GM12878 (cell line): ENCODE measurements around the gene NDUFAB1. TPM values are rescaled to one million over a fixed set of nuclear protein-coding genes. Genes with fewer than 3 reads are reported as not detected.
"Not testable (repeated sequence)": the region's sequence is repeated elsewhere in the genome, so short reads cannot be mapped to it uniquely, and the experiment has no call there.

Experiments used
- ATAC-seq: fragments of 200-7000 bp; cut with Tn5 transposase; 3 replicates; pipeline ENCODE4 v1.9.1; 2020; ENCODE audit warnings: mild to moderate bottlenecking, moderate library complexity
- BruUV-seq: library from RNA; stranded (reverse); fragments of 400-500 nt; replicated peaks from 2 replicates; lab custom pipeline; 2021; lab: Mats Ljungman, UMichigan
- CTCF ChIA-PET: fragments of 300-600 bp; sonication (Branson Sonifier 250); formaldehyde crosslinking; extraction: SDS; loops from one replicate; lab custom pipeline; 2021; ENCODE audit warnings: inconsistent platforms; lab: Yijun Ruan, JAX
- POLR2A ChIA-PET: fragments of 350-600 bp; formaldehyde crosslinking; extraction: SDS; loops from one replicate; lab custom pipeline; 2021; ENCODE audit warnings: inconsistent platforms; lab: Charles Lee
- RAD21 ChIA-PET: fragments of 300-600 bp; sonication (Branson Sonifier 250); formaldehyde crosslinking; loops from one replicate; lab custom pipeline; 2023; ENCODE audit warnings: antibody characterized with exemption; ENCODE audit not compliant: unreplicated experiment; lab: Charles Lee
- SMC1A ChIA-PET: fragments of 300-600 bp; sonication (Branson Sonifier 250); formaldehyde crosslinking; loops from one replicate; lab custom pipeline; 2023; ENCODE audit not compliant: unreplicated experiment, uncharacterized antibody; lab: Charles Lee
- DNase-seq: peaks from one replicate; pipeline ENCODE4 v3.0.0-alpha.2; 2011; ENCODE audit warnings: low read depth, low spot score
- FAIRE-seq: peaks from 3 replicates; lab custom pipeline; 2011; peaks lifted over from hg19 to GRCh38; lab: Jason Lieb, UNC
- H2AFZ ChIP-seq: 2 replicates; pipeline ENCODE4 v1.6.0; 2011; ENCODE audit warnings: low read depth, low read length, control low read depth; ENCODE audit not compliant: control insufficient read depth
- H3K27ac ChIP-seq: 2 replicates; pipeline ENCODE4 v1.5.1; 2011; ENCODE audit warnings: control low read depth; ENCODE audit not compliant: control insufficient read depth, insufficient read depth
- H3K27me3 ChIP-seq, 2 experiments: replicated peaks in 1 of 2; 2 replicates each; pipeline versions ENCODE4 v1.6.0 to v1.6.1; 2011; ENCODE audit warnings: low read length in 1 of 2; ENCODE audit not compliant: control insufficient read depth in 2 of 2, insufficient read depth in 2 of 2
- H3K36me3 ChIP-seq, 2 experiments: 2 replicates each; pipeline ENCODE4 v1.5.1; 2011; ENCODE audit warnings: low read length in 1 of 2; ENCODE audit not compliant: control insufficient read depth in 2 of 2, insufficient read depth in 2 of 2
- H3K4me1 ChIP-seq: 2 replicates; pipeline ENCODE4 v1.6.1; 2011; ENCODE audit warnings: mild to moderate bottlenecking, low read length, moderate library complexity, mixed read lengths; ENCODE audit not compliant: control insufficient read depth, insufficient read depth
- H3K4me2 ChIP-seq: 2 replicates; pipeline ENCODE4 v1.6.0; 2011; ENCODE audit warnings: control low read depth; ENCODE audit not compliant: control insufficient read depth, insufficient read depth
- H3K4me3 ChIP-seq: fragments of 200-600 bp; sonication (generic); 2 replicates; pipeline ENCODE4 v1.5.1; 2016
- H3K79me2 ChIP-seq: 2 replicates; pipeline ENCODE4 v1.6.0; 2011; ENCODE audit warnings: low read length; ENCODE audit not compliant: control insufficient read depth, insufficient read depth
- H3K9ac ChIP-seq: 2 replicates; pipeline ENCODE4 v1.8.0; 2011; ENCODE audit warnings: low read length, control low read depth, mixed read lengths; ENCODE audit not compliant: control insufficient read depth, insufficient read depth
- H3K9me3 ChIP-seq: replicated peaks from 3 replicates; pipeline ENCODE4 v1.5.1; 2011; ENCODE audit warnings: mild to moderate bottlenecking, low read length; ENCODE audit not compliant: control insufficient read depth, insufficient read depth
- H4K20me1 ChIP-seq: 2 replicates; pipeline ENCODE4 v1.6.0; 2011; ENCODE audit not compliant: control insufficient read depth, insufficient read depth
- CREB1 ChIP-seq: IDR thresholded peaks from 2 replicates; pipeline ENCODE4 v1.6.1; 2012; ENCODE audit warnings: low read depth, mild to moderate bottlenecking, inconsistent platforms
- NR2F1 ChIP-seq: fragments of 450-650 bp; conservative IDR thresholded peaks from 2 replicates; pipeline ENCODE4 v1.6.1; 2017; ENCODE audit warnings: mild to moderate bottlenecking
- RUNX3 ChIP-seq: IDR thresholded peaks from 2 replicates; pipeline ENCODE4 v1.6.1; 2012; ENCODE audit warnings: low read length, inconsistent platforms
- SMAD1 ChIP-seq: fragments of 450-650 bp; IDR thresholded peaks from 2 replicates; pipeline ENCODE4 v1.6.1; 2018; ENCODE audit warnings: mild to moderate bottlenecking, low read depth; ENCODE audit not compliant: partially characterized antibody
- WGBS: methylation state at CpG from one replicate; pipeline ENCODE4 v1.1.6; 2016; ENCODE audit warnings: low lambda C conversion rate; ENCODE audit not compliant: insufficient replicate concordance, insufficient coverage; ENCODE audit errors: missing lambda C conversion rate; 5-methylcytosine and 5-hydroxymethylcytosine counted together
- in situ Hi-C: fragments of 300-500 bp; cut with MboI; formaldehyde crosslinking; loops from 9 replicates; pipeline ENCODE4 v1.14.3; 2018; ENCODE audit warnings: mixed read lengths
- intact Hi-C: fragments of 100-400 bp; cut with micrococcal nuclease; formaldehyde crosslinking; loops from one replicate; pipeline ENCODE4 v1.14.2; 2022; ENCODE audit not compliant: unreplicated experiment
- polyA plus RNA-seq, 11 experiments: library from polyadenylated mRNA; depleted of rRNA in 4 of 11; unstranded in 6 of 11; stranded (reverse) in 5 of 11; fragments of >200 nt; fragmentation: Nextera tagmentation in 4 of 11; fragmentation: Illumina TruSeq in 1 of 11; extraction: Ambion mirVana in 4 of 11; extraction: Trizol in 1 of 11; gene quantifications; 1 replicate in 1 of 11; 2 replicates in 10 of 11; pipeline versions ENCODE4 v1.2.1 to v1.2.3, GENCODE V29; 2011 to 2016; ENCODE audit warnings: inconsistent platforms in 2 of 11, missing spikeins in 2 of 11, low read depth in 1 of 11
- total RNA-seq, 4 experiments: library from RNA; depleted of rRNA in 3 of 4; stranded (reverse); fragments of >200 nt in 3 of 4; fragmentation: Illumina TruSeq in 1 of 4; extraction: Trizol in 1 of 4; gene quantifications; 2 replicates each; pipeline versions ENCODE4 v1.2.1 to v1.2.3, GENCODE V29; 2013 to 2021

Gene NDUFAB1
- total and polyA plus RNA-seq, 10 of the 15 experiments (the other 5 are each of a cell fraction or from before 2014, with no cell fraction given): 79.9 to 584 (median 231) TPM

- intact Hi-C loops: no loop called here
- DNase-seq (no peak), ATAC-seq (no peak), FAIRE-seq (no peak)
- Histone ChIP-seq H3K79me2 (no peaks in the 10 kb centered on the region; the same call in 1 of the 2 replicates), H3K9ac (no peak overlapping the region), H3K9me3 (no peaks in the 10 kb centered on the region), H4K20me1 (no peaks in the 10 kb centered on the region), H3K36me3 (peaks cover 11 to 29% of the 10 kb centered on the region in 2 experiments), H3K4me1 (no peaks in the 10 kb centered on the region), H3K27ac (no peak overlapping the region), H3K27me3 (no peaks in the 10 kb centered on the region), H2AFZ (no peak overlapping the region), H3K4me3 (no peak overlapping the region), H3K4me2 (no peak overlapping the region)
- RAD21 ChIA-PET: no interaction called here
- in situ Hi-C loops: no loop called here
- TF ChIP-seq CREB1 (no peak), RUNX3 (no peak), SMAD1 (no peak), NR2F1 (no peak)
- BruUV-seq: no TSS peak
- POLR2A ChIA-PET: no interaction called here
- SMC1A ChIA-PET: no interaction called here
- 98% methylated on average over 13 of the region's 14 CpGs for WGBS
- CTCF ChIA-PET: interaction anchor here (1.0 kb wide), 1 partner anchor 12 kb away, joined by 4 read pairs; the partner anchor contains the start of gene NDUFAB1
These were observed 11.7 kb downstream of the NDUFAB1 start for GRCh38 chr16:23584186-23585076.

- BruUV-seq, DNase-seq, H3K27ac ChIP-seq, H3K79me2 ChIP-seq, CTCF ChIA-PET, RAD21 ChIA-PET, H4K20me1 ChIP-seq, FAIRE-seq, H3K4me3 ChIP-seq, SMC1A ChIA-PET, in situ Hi-C loops, ATAC-seq, H3K4me2 ChIP-seq, H2AFZ ChIP-seq, H3K9me3 ChIP-seq, POLR2A ChIA-PET, H3K9ac ChIP-seq, H3K4me1 ChIP-seq, H3K27me3 ChIP-seq, intact Hi-C loops: not testable (repeated sequence)
- peaks cover 11 to 32% of the 10 kb centered on the region in 2 experiments for H3K36me3 ChIP-seq
- WGBS: 95% methylated on average over 16 of the region's 30 CpGs
These were observed 12.8 kb downstream of the NDUFAB1 start for GRCh38 chr16:23583271-23583670.
